Tibial nerve (tissue), 4 donors: Measurements from ENCODE around the gene GUCA2B. TPM values are rescaled to one million over a fixed set of nuclear protein-coding genes. Genes with fewer than 3 reads are reported as not detected.

Experiments used
- DNase-seq, 2 donors: peaks; one replicate each; pipeline ENCODE4 v3.0.0-alpha.2; 2019; ENCODE audit warnings: low spot score in 2 of 2
- H3K27ac ChIP-seq, 4 donors: fragments of 200-600 bp; sonication (generic) in 3 of 4; one replicate each; pipeline ENCODE4 v1.5.1; 2017 to 2019; ENCODE audit warnings: mild to moderate bottlenecking in 1 of 4
- H3K27me3 ChIP-seq, 2 donors: fragments of 200-600 bp; sonication (generic) in 1 of 2; one replicate each; pipeline versions ENCODE4 v1.5.1 to v1.6.0; 2017 to 2019
- H3K36me3 ChIP-seq, 3 donors: fragments of 200-600 bp; sonication (generic); one replicate each; pipeline ENCODE4 v1.5.1; 2018 to 2019
- H3K4me1 ChIP-seq, 4 donors: fragments of 200-600 bp; sonication (generic) in 3 of 4; one replicate each; pipeline ENCODE4 v1.5.1; 2017 to 2019
- H3K4me3 ChIP-seq, 4 donors: fragments of 200-600 bp; sonication (generic) in 3 of 4; one replicate each; pipeline ENCODE4 v1.5.1; 2017 to 2019; ENCODE audit warnings: mild to moderate bottlenecking in 1 of 4, moderate library complexity in 1 of 4
- H3K9me3 ChIP-seq, 4 donors: fragments of 200-600 bp; sonication (generic) in 3 of 4; one replicate each; pipeline ENCODE4 v1.5.1; 2017 to 2019
- EP300 ChIP-seq, 2 donors: sonication (generic); formaldehyde crosslinking; IDR thresholded peaks; one replicate each; pipeline ENCODE4 v1.6.1; 2017; ENCODE audit warnings: antibody characterized with exemption in 2 of 2, mild to moderate bottlenecking in 1 of 2
- POLR2A ChIP-seq, 2 donors: fragments of 450-650 bp; IDR thresholded peaks; one replicate each; pipeline ENCODE4 v1.6.1; 2017; ENCODE audit warnings: antibody characterized with exemption in 2 of 2, mild to moderate bottlenecking in 2 of 2, moderate library complexity in 2 of 2
- WGBS, 2 donors: methylation state at CpG; one replicate each; pipeline ENCODE4 v1.1.5; 2018; 5-methylcytosine and 5-hydroxymethylcytosine counted together
- total RNA-seq, 4 donors: library from RNA; depleted of rRNA; stranded (reverse); fragments of >200 nt; gene quantifications; one replicate each; pipeline ENCODE4 v1.1.0, GENCODE V29; 2016
- TF ChIP-seq, protein P1 (sequence below), 5 experiments: fragments of 200-600 bp in 3 of 5; fragments of 450-650 bp in 2 of 5; sonication (generic) in 3 of 5; IDR thresholded peaks; one replicate each; pipeline ENCODE4 v1.5.1; 2016 to 2019; ENCODE audit warnings: antibody characterized with exemption in 5 of 5, mild to moderate bottlenecking in 3 of 5, moderate library complexity in 2 of 5

The GUCA2B gene
- total RNA-seq, 4 donors from 2014 or later: not detected

DNA sequence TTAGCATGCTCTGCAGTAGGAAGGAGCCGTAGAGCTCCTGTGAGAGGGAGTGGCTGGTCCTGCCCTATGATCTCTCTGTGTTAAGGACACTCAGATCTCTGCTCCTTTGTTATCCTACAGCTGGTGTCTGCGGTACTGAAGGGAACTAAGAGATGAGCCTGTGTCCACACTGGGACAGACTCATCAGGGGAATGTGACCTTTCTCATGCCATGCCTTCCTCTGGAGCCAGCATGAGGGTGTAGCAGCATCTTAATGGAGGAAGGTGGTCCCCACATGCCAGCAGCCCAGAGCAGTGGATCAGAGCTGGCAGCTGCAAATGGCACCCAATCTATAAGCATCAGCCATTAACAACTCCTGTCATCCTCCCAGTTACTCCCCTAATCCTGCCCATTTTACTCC, 24.7 kb upstream of the GUCA2B start:
- no peak for TF ChIP-seq EP300 (IDR thresholded peaks at IDR 0.05)
- no peak overlapping the region for H3K4me3 ChIP-seq
- DNase-seq: no peak
- WGBS, 2 donors: 32 to 33% methylated on average over 2 of the region's 2 CpGs
- no peaks in the 10 kb centered on the region for H3K4me1 ChIP-seq
- H3K36me3 ChIP-seq: no peaks in the 10 kb centered on the region
- H3K27me3 ChIP-seq: no peaks in the 10 kb centered on the region
- no peaks in the 10 kb centered on the region for H3K9me3 ChIP-seq
- no peak overlapping the region for H3K27ac ChIP-seq

DNA sequence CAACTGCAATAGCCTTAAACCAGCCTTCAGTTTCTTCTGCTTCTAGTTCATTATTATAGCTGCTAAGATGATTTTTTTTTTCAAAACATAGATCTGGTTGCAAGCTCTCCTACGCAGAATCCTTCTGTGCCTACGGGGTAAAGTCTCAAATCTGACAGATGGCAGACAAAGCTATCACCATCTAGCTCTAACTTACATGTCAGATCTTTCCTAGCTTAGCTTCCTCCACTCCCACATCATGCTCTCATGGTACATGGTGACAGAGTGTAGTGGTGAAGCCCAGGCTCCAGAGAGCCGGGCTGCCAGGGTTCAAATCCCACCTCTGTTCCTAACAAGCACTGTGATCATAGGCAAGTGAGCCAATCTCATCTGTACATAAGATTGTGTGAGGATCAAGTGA, 24.2 kb upstream of the GUCA2B start:
- Histone ChIP-seq H3K4me3 (no peak overlapping the region), H3K27me3 (no peaks in the 10 kb centered on the region), H3K36me3 (no peaks in the 10 kb centered on the region), H3K4me1 (no peaks in the 10 kb centered on the region), H3K27ac (no peak overlapping the region), H3K9me3 (no peaks in the 10 kb centered on the region)
- TF ChIP-seq, protein P1, sequence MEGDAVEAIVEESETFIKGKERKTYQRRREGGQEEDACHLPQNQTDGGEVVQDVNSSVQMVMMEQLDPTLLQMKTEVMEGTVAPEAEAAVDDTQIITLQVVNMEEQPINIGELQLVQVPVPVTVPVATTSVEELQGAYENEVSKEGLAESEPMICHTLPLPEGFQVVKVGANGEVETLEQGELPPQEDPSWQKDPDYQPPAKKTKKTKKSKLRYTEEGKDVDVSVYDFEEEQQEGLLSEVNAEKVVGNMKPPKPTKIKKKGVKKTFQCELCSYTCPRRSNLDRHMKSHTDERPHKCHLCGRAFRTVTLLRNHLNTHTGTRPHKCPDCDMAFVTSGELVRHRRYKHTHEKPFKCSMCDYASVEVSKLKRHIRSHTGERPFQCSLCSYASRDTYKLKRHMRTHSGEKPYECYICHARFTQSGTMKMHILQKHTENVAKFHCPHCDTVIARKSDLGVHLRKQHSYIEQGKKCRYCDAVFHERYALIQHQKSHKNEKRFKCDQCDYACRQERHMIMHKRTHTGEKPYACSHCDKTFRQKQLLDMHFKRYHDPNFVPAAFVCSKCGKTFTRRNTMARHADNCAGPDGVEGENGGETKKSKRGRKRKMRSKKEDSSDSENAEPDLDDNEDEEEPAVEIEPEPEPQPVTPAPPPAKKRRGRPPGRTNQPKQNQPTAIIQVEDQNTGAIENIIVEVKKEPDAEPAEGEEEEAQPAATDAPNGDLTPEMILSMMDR (IDR thresholded peaks at IDR 0.05): no peak
- DNase-seq: no peak
- 82 to 86% methylated on average over 3 of the region's 3 CpGs for WGBS, 2 donors

DNA sequence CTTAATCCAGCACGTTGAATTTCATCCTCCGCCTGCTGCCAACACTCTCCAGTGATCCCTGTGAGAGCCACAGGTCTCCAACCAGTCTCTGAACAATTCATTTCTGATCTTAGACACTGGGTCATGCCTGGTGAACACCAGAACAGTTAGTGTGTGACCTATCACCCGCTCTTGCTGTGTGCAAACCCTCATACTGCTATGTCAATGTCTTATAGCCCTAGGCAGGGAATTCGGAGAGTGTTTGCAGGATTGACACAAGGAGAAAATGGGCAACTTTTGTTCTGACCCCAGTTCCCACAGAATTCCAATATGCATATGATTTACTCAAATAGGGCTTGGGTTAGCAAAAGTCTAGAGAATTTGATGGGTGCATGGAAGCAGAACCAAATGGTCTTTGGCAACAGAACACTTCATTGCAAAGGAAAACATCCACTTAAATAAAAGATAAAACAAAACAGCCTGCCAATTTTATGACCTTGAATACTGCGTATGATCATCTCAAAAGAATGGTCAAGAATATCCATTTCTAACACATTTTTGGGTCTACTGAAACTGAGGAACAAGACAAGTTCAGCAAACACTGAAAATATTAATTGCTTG, 23.0 kb upstream of the GUCA2B start:
- Histone ChIP-seq H3K36me3 (no peaks in the 10 kb centered on the region), H3K4me3 (no peak overlapping the region), H3K9me3 (no peaks in the 10 kb centered on the region), H3K27ac (no peak overlapping the region), H3K4me1 (no peaks in the 10 kb centered on the region), H3K27me3 (peaks cover 0 to 5% of the 10 kb centered on the region in 2 donors)
- DNase-seq: no peak
- 60 to 62% methylated on average over 5 of the region's 5 CpGs for WGBS, 2 donors
- TF ChIP-seq POLR2A (IDR thresholded peaks at IDR 0.05) (no peak), EP300 (IDR thresholded peaks at IDR 0.05) (no peak)
- TF ChIP-seq, protein P1 (IDR thresholded peaks at IDR 0.05): no peak

DNA sequence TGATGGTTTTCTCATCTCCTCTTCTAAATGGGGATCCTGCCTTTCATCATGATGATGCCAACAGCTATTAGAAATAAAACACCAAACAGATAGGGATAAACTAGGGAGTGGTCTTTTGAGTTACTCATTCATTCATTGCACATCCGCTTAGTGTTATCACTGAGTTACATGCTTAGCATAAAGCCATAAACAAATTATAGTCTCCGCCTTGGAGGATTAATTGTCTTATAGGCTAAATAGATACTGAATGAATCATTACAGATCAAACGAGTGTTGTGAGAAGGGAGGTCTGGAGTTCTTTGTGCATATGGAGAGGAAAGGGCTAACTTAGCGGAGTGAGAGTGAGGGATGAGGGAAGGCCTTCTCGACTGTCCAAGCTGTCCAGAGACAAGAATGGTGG, 19.8 kb upstream of the GUCA2B start:
- Histone ChIP-seq H3K4me1 (no peaks in the 10 kb centered on the region), H3K27me3 (peaks cover 0 to 9% of the 10 kb centered on the region in 2 donors), H3K9me3 (no peaks in the 10 kb centered on the region), H3K27ac (no peak overlapping the region), H3K4me3 (no peak overlapping the region), H3K36me3 (no peaks in the 10 kb centered on the region)
- WGBS, 2 donors: 76 to 89% methylated on average over 5 of the region's 5 CpGs
- no peak for DNase-seq
- no peak for TF ChIP-seq POLR2A (IDR thresholded peaks at IDR 0.05)
- no peak for TF ChIP-seq EP300 (IDR thresholded peaks at IDR 0.05)
- TF ChIP-seq, protein P1 (IDR thresholded peaks at IDR 0.05): no peak

DNA sequence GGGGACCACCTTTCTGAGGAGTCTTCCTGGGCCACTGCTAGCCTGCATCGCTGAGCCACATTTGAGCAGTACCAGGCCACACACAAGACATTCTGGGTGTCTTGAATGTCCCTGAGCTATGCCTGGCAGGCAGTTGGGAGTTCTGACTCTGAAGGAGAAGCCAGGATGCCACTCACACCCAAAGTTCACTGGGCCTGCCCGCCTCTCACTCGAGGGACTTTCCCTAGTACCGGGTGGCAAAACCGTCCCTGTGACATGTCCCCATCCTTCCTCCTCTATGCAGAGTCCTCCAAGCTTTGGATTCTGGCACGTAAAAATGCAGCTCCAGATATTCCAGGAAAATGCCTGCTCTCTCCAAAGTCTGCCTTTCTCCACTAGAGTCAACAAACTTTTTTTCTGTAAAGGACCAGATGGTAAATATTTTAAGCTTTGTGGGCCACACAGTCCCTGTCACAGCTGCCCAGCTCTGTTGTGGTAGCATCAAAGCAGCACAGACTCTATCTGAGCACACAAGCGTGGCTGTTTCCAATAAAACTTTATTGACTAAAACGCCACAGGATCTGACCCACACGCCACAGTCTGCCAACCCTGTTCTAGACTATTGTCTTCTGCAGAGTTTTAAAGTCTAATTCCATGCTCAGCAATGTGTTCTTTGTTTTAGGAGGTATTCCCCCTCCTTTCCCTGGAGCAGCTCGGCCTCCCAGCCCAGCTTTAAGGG, 19.2 kb upstream of the GUCA2B start:
- no peak overlapping the region for H3K4me3 ChIP-seq
- no peaks in the 10 kb centered on the region for H3K36me3 ChIP-seq
- H3K4me1 ChIP-seq: no peaks in the 10 kb centered on the region
- no peak overlapping the region for H3K27ac ChIP-seq
- DNase-seq: no peak
- peaks cover 0 to 9% of the 10 kb centered on the region in 2 donors for H3K27me3 ChIP-seq
- 75 to 76% methylated on average over 10 of the region's 10 CpGs for WGBS, 2 donors
- H3K9me3 ChIP-seq: no peaks in the 10 kb centered on the region
- TF ChIP-seq, protein P1 (IDR thresholded peaks at IDR 0.05): no peak
- no peak for TF ChIP-seq EP300 (IDR thresholded peaks at IDR 0.05)
- TF ChIP-seq POLR2A (IDR thresholded peaks at IDR 0.05): no peak
